ENCODE results near the gene ZNF335.

Gene ZNF335

GRCh38 chr20:45968801-45969711 is 2.9 kb downstream of the ZNF335 start:
- TF ChIP-seq GATA2 (IDR thresholded peaks at IDR 0.05; ENCODE audit: low read depth, low read length) (no peak), GATA3 (IDR thresholded peaks at IDR 0.05; ENCODE audit: low read depth, low read length) (no peak)

- TF ChIP-seq GATA2 (IDR thresholded peaks at IDR 0.05; ENCODE audit: low read depth, low read length), result no peak
- no peak for TF ChIP-seq GATA3 (IDR thresholded peaks at IDR 0.05; ENCODE audit: low read depth, low read length)
These were observed 3.8 kb downstream of the ZNF335 start for GRCh38 chr20:45968081-45968671.

GRCh38 chr20:45967551-45968080 is 4.4 kb downstream of the ZNF335 start:
- TF ChIP-seq GATA3 (IDR thresholded peaks at IDR 0.05; ENCODE audit: low read depth, low read length), result no peak
- TF ChIP-seq GATA2 (IDR thresholded peaks at IDR 0.05; ENCODE audit: low read depth, low read length), result no peak

GRCh38 chr20:45965169-45966002 is 6.6 kb downstream of the ZNF335 start:
- no peak for TF ChIP-seq GATA2 (IDR thresholded peaks at IDR 0.05; ENCODE audit: low read depth, low read length)

GRCh38 chr20:45964006-45964400 is 8.0 kb downstream of the ZNF335 start:
- TF ChIP-seq GATA2 (IDR thresholded peaks at IDR 0.05; ENCODE audit: low read depth, low read length), result no peak
- TF ChIP-seq GATA3 (IDR thresholded peaks at IDR 0.05; ENCODE audit: low read depth, low read length), result no peak

DNA sequence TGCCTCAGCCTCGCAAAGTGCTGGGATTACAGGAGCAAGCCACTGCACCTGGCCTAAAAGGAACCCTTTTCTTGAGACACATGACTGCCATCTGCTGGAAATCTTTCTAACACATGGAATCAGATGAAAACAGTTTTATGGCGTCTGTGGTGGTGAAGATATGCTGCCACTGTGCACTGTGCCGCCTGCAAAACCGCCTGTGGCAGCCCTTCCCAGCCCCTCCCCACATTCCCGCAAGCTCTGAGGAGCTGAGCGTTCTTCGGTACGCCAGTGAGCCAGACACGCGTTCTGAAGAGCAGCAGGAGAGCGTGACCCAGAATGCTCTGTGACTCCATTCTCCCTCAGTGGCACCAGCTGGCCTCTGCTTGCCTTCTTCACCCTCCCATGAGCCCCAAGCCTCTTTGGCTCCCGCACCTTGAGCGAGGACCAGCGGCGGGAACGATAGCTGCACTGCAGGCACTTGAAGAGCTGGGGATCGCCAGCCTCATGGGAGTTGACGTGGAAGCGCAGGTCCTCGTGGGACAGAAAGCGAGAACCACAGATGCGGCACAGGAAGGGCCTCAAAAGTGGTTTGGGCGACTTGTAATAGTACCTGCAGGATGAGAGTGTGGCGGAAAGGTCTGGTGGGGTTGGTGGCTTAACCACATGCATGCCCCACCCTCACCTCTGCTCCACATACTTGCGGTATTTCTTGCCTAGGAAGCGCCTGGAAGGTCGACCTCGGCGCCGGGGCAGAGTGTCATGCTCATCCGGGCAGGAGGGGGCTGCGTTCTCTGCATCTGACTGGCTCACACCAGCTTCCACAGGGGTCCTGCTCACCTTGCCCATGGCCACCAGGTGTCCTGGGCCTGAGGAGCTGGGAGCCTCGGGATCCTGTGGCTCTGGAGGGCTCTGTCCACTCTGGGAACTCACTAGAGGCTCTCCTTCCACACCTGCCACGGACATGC is 8.7 kb downstream of the ZNF335 start:
- TF ChIP-seq GATA2 (IDR thresholded peaks at IDR 0.05; ENCODE audit: low read depth, low read length), result no peak
- no peak for TF ChIP-seq GATA3 (IDR thresholded peaks at IDR 0.05; ENCODE audit: low read depth, low read length)

- no peak for TF ChIP-seq GATA2 (IDR thresholded peaks at IDR 0.05; ENCODE audit: low read depth, low read length)
- TF ChIP-seq GATA3 (IDR thresholded peaks at IDR 0.05; ENCODE audit: low read depth, low read length), result no peak
These were observed 9.8 kb downstream of the ZNF335 start for GRCh38 chr20:45962031-45962755.

GRCh38 chr20:45959956-45960630 is 11.9 kb downstream of the ZNF335 start:
- TF ChIP-seq GATA3 (IDR thresholded peaks at IDR 0.05; ENCODE audit: low read depth, low read length), result no peak
- TF ChIP-seq GATA2 (IDR thresholded peaks at IDR 0.05; ENCODE audit: low read depth, low read length), result no peak

DNA sequence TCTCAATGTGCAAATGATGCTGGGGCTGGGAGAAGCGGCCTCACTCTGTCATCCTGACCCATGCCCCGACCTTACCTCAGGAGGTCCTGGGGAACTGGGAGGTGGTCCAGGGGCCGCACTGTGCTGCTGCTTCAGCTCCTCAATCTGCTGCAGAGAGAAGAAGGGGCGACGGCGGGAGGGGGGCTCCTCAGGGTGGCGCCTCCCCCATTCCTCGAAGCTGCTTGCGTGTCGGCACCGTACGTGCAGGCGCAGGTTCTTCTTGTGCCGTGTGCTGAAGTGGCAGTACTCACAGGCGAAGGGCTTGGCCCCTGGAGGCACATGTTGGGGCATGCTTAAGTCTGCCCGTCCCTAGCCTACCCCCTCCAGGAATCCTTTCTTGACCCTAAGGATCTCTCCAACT is 12.9 kb downstream of the ZNF335 start:
- TF ChIP-seq GATA2 (IDR thresholded peaks at IDR 0.05; ENCODE audit: low read depth, low read length), result no peak
- TF ChIP-seq GATA3 (IDR thresholded peaks at IDR 0.05; ENCODE audit: low read depth, low read length), result no peak

- TF ChIP-seq GATA3 (IDR thresholded peaks at IDR 0.05; ENCODE audit: low read depth, low read length), result no peak
- TF ChIP-seq GATA2 (IDR thresholded peaks at IDR 0.05; ENCODE audit: low read depth, low read length), result no peak
These were observed 13.4 kb downstream of the ZNF335 start for GRCh38 chr20:45958593-45958992.

GRCh38 chr20:45957021-45957941 is 14.7 kb downstream of the ZNF335 start:
- TF ChIP-seq GATA2 (IDR thresholded peaks at IDR 0.05; ENCODE audit: low read depth, low read length) (no peak), GATA3 (IDR thresholded peaks at IDR 0.05; ENCODE audit: low read depth, low read length) (no peak)

All from SH-SY5Y (cell line).